ACHN (cell line): ENCODE measurements around the gene NKTR.

Experiments
- DNase-seq: peaks from one replicate; pipeline ENCODE4 v3.0.0-alpha.2; 2015
- in situ Hi-C: cut with HindIII; loops from 2 replicates; pipeline ENCODE4 v1.10.0; 2017; ENCODE audit warnings: low sequenced_read_pairs, low pct_ligation_motif_present, low pct_unique_long_range_greater_than_20kb

Gene NKTR

GRCh38 chr3:42686832-42687650, 86.6 kb downstream of the NKTR start:
- DNase-seq, result no peak
- in situ Hi-C loops, result no loop called here

DNA sequence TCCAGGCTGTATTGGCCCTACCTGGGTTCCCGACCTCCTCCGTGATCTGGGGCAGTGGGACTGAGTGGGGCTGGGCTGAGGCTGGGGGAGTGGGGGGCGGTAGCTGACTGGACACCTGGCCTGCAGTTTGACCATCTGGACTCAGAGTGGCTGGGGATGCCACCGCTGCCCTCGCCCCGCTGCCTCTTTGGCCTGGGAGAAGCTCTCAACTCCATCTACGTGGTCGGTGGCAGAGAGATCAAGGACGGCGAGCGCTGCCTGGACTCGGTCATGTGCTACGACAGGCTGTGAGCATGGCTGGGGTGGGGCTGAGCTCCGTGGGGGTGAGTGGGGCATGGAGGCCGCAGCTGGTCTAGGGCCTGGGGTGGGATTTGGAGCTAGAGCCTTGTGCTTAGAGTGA, 87.5 kb downstream of the NKTR start:
- no peak for DNase-seq
- in situ Hi-C loops, result no loop called here

- in situ Hi-C loops, result no loop called here
- DNase-seq, result no peak
Measured at GRCh38 chr3:42688487-42689420, 88.3 kb downstream of the NKTR start.

- no peak for DNase-seq
- in situ Hi-C loops, result no loop called here
Measured at GRCh38 chr3:42689421-42690014, 89.0 kb downstream of the NKTR start.

- no peak for DNase-seq
- in situ Hi-C loops, result no loop called here
Measured at GRCh38 chr3:42690191-42690590, 89.7 kb downstream of the NKTR start.

DNA sequence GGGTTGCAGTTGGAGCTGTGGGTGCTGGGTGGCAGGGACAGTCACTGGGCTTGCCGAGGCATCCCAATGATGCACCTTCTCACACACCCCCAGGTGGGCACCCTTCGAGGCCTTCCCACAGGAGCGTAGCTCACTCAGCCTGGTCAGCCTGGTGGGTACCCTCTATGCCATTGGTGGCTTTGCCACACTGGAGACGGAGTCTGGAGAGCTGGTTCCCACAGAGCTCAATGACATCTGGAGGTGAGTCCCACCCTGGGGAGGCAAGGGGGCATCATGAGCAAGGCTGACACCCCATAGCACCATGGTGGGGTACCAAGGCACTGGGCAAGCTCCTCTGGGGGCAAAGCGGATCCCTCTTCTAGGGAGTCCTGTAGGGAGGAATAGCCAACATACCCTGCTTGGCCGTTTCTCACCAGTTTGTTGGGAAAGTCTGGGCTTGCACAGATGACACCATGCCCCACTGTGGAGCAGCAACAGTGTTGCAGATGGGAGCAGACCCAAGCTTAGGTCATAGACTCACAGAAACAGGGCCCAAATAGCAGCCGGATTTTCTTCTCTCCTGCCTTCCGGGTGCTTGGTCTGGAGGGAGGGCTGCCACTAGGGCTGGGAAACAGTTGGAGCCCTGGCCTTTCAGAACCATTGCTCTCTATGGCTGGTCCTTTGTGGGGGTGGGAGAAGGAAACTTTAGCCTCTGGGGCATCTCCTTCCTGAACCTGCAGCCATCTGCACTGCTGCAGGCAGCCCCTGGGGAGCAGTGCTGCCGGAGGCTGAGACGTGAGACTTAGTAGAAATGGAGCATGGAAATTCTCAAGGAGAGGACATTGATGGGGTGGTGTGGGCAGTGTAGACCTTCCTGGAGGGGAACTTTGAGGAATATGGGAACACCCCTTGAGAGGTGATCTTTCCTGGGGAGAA, 90.5 kb downstream of the NKTR start:
- in situ Hi-C loops, result no loop called here
- no peak for DNase-seq

- no peak for DNase-seq
- in situ Hi-C loops, result no loop called here
Measured at GRCh38 chr3:42691816-42692666, 91.6 kb downstream of the NKTR start.

- in situ Hi-C loops, result no loop called here
- no peak for DNase-seq
Measured at GRCh38 chr3:42692667-42693529, 92.4 kb downstream of the NKTR start.

DNA sequence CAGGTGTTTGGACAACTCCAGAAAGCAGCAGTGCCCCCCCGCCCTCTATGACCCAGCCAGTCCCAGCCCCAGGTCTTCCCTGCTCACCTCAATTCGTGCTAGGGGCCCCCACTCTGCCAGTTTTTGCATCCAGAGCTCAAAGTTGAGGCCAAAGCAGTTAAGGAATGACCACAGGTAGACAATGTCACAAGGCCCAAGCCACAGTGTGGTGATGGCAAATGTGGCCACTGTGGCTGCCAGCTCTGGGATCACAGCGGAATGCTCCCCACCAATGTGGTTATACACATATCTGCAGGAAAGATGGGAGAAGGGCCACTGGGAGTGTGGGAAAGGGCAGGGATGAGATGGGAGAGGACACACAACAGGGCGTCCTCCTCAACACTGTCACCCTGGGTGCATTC, 93.0 kb downstream of the NKTR start:
- DNase-seq, result no peak
- in situ Hi-C loops, result no loop called here

DNA sequence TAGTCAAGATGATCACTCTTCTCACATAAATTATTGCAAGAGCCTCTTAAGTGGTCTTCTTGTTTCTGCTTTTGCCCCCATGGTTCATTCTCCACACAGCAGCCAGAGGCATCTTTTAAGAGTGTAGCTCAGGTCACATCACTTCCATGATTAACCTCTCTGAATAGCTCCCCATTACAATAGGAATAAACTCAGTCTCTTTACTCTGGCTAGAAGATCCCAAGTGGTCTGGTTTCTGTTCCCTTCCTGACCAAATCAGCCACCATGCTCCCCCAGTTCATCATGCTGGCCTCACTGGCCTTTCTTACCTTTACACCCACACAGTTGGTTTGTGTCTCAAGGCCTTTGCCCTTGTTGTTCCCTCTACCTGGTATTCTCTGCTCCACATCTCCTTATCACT, 93.9 kb downstream of the NKTR start:
- in situ Hi-C loops, result no loop called here
- DNase-seq, result no peak

DNA sequence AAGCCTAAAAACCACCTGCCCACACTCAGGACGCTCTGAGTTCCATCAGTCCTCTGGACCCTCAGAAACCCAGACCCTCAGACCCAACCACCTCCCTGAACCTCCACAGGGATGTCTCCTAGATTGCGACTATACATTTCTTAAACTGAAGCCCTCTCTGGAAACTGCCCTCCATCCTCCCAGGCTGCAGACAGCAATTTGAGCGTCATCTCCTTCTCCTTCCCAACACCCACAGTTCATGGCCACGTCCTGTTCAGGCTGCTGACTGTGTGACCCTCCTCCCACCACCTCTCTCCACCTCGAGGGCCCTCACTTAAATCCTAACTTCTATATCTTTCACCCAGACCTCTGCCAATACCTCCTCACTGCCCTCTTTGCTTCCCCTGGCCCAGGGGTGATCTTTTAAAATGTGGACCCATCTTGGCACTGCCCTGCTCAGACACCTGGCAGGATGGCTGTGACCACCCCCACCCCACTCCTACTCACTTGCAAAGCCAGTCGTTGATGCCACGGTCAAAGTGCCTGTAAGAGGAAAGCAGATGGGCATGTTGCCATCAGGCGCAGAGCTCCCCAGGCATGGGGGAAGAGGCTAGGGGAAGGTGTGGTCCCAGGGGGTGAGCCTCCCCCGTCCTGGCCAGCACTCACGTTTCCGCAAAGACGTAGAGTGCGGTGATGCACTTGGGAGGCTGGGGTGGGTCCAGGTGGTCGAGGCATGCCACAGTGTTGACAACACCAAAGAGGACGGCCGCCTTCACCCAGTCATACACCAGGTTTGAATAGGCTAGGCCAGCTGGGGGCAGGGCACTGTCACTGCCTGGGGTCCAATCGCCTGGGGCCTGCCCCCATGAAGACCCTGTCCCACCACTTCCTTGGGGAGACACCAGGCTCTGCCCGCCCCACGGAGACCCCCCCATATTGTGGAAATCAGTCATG, 96.1 kb downstream of the NKTR start:
- DNase-seq, result no peak
- in situ Hi-C loops, result no loop called here

DNA sequence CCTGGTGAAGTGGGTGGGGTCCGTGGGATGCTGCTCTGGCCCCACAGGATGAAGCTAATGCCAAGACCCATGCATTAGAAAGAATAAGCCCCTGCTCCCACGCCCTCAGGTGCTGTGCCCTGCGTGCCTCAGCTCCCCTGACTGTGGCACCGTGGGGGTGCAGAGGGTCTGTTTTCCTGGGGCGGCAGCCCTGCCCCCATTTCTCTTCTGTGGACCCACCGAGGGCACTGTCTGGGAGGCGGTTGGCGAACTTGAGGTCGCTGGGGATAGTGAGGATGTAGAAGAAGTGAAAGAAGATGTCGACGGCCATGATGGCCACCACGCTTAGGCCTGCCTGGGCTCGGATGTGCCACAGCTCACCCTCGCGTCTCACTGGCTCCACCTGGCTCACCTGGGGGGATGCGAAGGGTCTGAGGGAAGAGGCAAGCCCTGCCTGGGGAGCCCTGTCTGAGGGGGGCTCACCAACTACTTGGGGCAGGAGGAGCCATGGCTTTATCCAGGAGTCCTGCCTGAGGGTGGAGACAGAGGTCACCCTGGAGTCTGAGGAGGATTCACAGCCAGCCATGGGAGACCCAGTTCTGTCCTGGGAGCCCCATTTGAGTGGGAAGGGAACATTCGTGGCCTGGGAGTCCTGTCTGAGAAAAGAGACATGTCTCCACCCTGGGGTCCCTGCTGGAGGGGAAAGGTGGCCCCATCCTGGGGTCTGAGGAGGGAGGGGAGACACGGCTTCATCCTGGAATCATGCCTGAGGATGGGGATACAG, 97.0 kb downstream of the NKTR start:
- in situ Hi-C loops, result no loop called here
- DNase-seq, result no peak
